OCI-LY1 (cell line): Measurements from ENCODE around the gene ZBTB47.
A peak's percentile ranks its signal among the peaks of the same experiment; 100 is the strongest.

Source experiments
- H2AFZ ChIP-seq: fragments of 200-600 bp; sonication (generic), shearing (Covaris generic); 2 replicates; pipeline ENCODE4 v1.6.0; 2014; ENCODE audit warnings: antibody characterized with exemption, mild to moderate bottlenecking, low read length
- H3F3A ChIP-seq: fragments of 200-600 bp; sonication (generic), shearing (Covaris generic); 2 replicates; pipeline ENCODE4 v1.6.0; 2014; ENCODE audit warnings: mild to moderate bottlenecking, antibody characterized with exemption, low read length, moderate library complexity; ENCODE audit not compliant: insufficient read depth
- H3K27ac ChIP-seq: fragments of 200-600 bp; sonication (generic); 2 replicates; pipeline ENCODE4 v1.5.1; 2014; ENCODE audit warnings: low read length, mixed run types, mild to moderate bottlenecking, low read depth; ENCODE audit not compliant: poor library complexity, severe bottlenecking
- H3K27me3 ChIP-seq: fragments of 200-600 bp; sonication (generic); 2 replicates; pipeline ENCODE4 v1.6.0; 2014; ENCODE audit warnings: antibody characterized with exemption, mild to moderate bottlenecking, low read length, moderate library complexity; ENCODE audit not compliant: insufficient read depth
- H3K36me3 ChIP-seq: fragments of 200-600 bp; sonication (generic); 2 replicates; pipeline ENCODE4 v1.6.1; 2014; ENCODE audit warnings: mild to moderate bottlenecking, antibody characterized with exemption, low read length, moderate library complexity, mixed read lengths; ENCODE audit not compliant: insufficient read depth
- H3K4me1 ChIP-seq: fragments of 200-600 bp; sonication (generic); 2 replicates; pipeline ENCODE4 v1.5.1; 2014; ENCODE audit warnings: mild to moderate bottlenecking, low read length, moderate library complexity; ENCODE audit not compliant: insufficient read depth, severe bottlenecking
- H3K4me2 ChIP-seq: fragments of 200-600 bp; sonication (generic), shearing (Covaris generic); 2 replicates; pipeline ENCODE4 v1.6.1; 2014; ENCODE audit warnings: low read length
- H3K4me3 ChIP-seq: fragments of 200-600 bp; sonication (generic); 2 replicates; pipeline ENCODE4 v1.5.1; 2014; ENCODE audit warnings: low read length, low read depth, mild to moderate bottlenecking, mixed read lengths; ENCODE audit not compliant: poor library complexity, severe bottlenecking
- H3K79me2 ChIP-seq: fragments of 200-600 bp; shearing (Covaris generic); 2 replicates; pipeline ENCODE4 v1.6.1; 2016; ENCODE audit warnings: mixed run types, low read length, mixed read lengths; ENCODE audit not compliant: insufficient read depth
- H3K9ac ChIP-seq: fragments of 200-600 bp; sonication (generic), shearing (Covaris generic); 2 replicates; pipeline ENCODE4 v1.6.1; 2014; ENCODE audit warnings: mild to moderate bottlenecking, low read length, mixed read lengths
- H3K9me2 ChIP-seq: fragments of 200-600 bp; sonication (generic), shearing (Covaris generic); 2 replicates; pipeline ENCODE4 v1.6.1; 2014; ENCODE audit warnings: low read depth, mild to moderate bottlenecking, low read length, mixed read lengths
- H3K9me3 ChIP-seq: fragments of 200-600 bp; shearing (Covaris generic); 2 replicates; pipeline ENCODE4 v1.6.1; 2014; ENCODE audit warnings: low read length, mixed read lengths
- H4K20me1 ChIP-seq: fragments of 200-600 bp; sonication (generic), shearing (Covaris generic); 2 replicates; pipeline ENCODE4 v1.6.0; 2016; ENCODE audit warnings: mild to moderate bottlenecking, low read length; ENCODE audit not compliant: insufficient read depth
- EZH2 ChIP-seq: fragments of 200-600 bp; sonication (generic), shearing (Covaris generic); IDR thresholded peaks from 2 replicates; pipeline ENCODE4 v1.8.0; 2017; ENCODE audit warnings: borderline replicate concordance, mixed run types, mild to moderate bottlenecking, antibody characterized with exemption, low read length, moderate library complexity, mixed read lengths
- TF ChIP-seq, protein P1 (sequence below): fragments of 200-600 bp; sonication (generic), shearing (Covaris generic); IDR thresholded peaks from 2 replicates; pipeline ENCODE4 v1.5.1; 2017; ENCODE audit warnings: mild to moderate bottlenecking, antibody characterized with exemption, low read length, moderate library complexity, mixed read lengths

The ZBTB47 gene

DNA sequence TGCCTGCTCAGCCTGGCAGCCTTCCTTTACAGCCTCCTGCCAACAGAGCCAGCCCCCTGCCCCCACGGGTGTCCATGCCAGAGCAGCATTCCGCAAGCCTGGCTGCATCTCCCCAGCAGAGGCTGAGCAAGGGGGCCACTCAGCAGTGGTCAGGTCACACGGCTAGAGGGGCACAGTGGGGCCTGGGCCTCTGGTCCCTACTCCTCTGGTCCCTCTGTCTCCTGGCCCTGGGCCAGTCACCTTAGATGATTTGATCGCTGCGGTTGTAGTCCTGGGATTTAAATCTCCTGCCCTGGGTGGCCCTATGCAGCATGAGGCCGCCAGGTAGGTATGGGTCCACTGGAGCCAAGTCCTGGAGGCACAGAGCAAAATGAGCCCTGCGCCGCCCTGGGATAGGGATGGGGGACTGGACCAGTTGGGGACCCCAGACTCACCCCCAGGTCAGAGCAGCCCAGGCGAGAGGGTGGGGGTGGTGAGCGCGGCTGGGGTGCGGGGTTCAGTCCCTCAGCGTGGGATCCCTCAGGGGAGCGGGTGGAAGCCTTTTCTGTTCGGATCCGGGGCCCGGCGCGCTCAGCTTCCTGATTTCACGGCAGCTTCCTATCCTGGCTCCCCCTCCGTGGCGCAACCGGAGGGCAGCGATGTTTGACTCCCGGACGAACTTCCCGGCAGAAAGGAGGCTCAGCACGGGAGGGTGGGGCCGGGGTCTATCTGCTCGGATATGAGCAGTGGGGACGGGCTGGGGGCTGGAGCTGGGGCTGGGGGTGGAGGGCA is at the start of gene ZBTB47:
Gene ZBTB47, plus strand, starts transcription at position 138 of the 771 bp plus-strand sequence. CDS start 4,659 bp downstream, outside the sequence.
- Histone ChIP-seq H4K20me1 (no peaks in the 10 kb centered on the region), H3K36me3 (peaks cover 5% of the 10 kb centered on the region; the same call in 1 of the 2 replicates), H3K9me3 (no peaks in the 10 kb centered on the region), H3K79me2 (no peaks in the 10 kb centered on the region), H3K27me3 (no peaks in the 10 kb centered on the region), H3K4me3 (no peak within 1 kb of the TSS), H3F3A (no peaks in the 10 kb centered on the region), H3K27ac (no peak within 1 kb of the TSS), H3K4me1 (peaks cover 3% of the 10 kb centered on the region), H2AFZ (no peak within 1 kb of the TSS), H3K9ac (no peak within 1 kb of the TSS), H3K4me2 (no peak within 1 kb of the TSS; the same call in 1 of the 2 replicates), H3K9me2 (no peaks in the 10 kb centered on the region)
- TF ChIP-seq EZH2: no peak
- TF ChIP-seq, protein P1, sequence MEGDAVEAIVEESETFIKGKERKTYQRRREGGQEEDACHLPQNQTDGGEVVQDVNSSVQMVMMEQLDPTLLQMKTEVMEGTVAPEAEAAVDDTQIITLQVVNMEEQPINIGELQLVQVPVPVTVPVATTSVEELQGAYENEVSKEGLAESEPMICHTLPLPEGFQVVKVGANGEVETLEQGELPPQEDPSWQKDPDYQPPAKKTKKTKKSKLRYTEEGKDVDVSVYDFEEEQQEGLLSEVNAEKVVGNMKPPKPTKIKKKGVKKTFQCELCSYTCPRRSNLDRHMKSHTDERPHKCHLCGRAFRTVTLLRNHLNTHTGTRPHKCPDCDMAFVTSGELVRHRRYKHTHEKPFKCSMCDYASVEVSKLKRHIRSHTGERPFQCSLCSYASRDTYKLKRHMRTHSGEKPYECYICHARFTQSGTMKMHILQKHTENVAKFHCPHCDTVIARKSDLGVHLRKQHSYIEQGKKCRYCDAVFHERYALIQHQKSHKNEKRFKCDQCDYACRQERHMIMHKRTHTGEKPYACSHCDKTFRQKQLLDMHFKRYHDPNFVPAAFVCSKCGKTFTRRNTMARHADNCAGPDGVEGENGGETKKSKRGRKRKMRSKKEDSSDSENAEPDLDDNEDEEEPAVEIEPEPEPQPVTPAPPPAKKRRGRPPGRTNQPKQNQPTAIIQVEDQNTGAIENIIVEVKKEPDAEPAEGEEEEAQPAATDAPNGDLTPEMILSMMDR: no peak

DNA sequence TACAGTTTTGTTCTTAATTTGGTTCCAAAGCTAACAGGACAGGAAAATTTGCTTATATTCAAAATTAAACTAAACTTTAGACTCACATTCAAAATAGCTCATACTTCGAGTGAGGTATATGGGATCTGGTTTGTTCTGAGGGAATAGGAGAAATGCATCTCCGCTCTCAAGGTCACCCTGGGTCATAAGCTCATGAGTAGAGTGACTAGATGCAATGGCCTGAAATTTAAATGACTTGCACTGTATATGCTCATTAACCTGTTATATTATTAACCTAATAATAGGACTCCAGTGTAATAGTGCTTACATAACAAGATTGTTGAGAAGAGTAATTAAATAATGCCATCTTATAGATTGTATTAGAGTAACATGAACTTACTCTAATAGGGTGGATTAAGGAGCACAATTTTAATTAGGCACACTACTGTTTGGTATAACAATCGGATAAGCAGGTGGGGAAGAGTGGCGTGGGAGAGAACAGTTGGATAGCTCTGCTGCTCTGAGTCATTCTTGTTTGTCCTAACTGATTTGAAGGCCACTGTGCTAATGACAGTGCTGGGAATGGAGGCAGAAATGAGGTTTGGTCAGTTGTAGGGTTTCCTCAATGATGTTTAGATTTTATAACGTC is 47.8 kb upstream of the ZBTB47 start:
- Histone ChIP-seq H3K4me2 (peak overlapping the region; percentile 9; the same call in 1 of the 2 replicates), H3K9me3 (0 out of 2 replicates have a peak, but pooled peaks cover 3% of the 10 kb centered on the region), H3K27ac (no peak overlapping the region), H2AFZ (no peak overlapping the region), H3K9ac (no peak overlapping the region), H3F3A (no peaks in the 10 kb centered on the region), H3K4me1 (peaks cover 39% of the 10 kb centered on the region), H3K79me2 (peaks cover 97% of the 10 kb centered on the region), H3K36me3 (peaks cover 64% of the 10 kb centered on the region), H3K9me2 (no peaks in the 10 kb centered on the region), H4K20me1 (no peaks in the 10 kb centered on the region), H3K27me3 (no peaks in the 10 kb centered on the region), H3K4me3 (no peak overlapping the region)
- TF ChIP-seq, protein P1: no peak
- no peak for TF ChIP-seq EZH2

DNA sequence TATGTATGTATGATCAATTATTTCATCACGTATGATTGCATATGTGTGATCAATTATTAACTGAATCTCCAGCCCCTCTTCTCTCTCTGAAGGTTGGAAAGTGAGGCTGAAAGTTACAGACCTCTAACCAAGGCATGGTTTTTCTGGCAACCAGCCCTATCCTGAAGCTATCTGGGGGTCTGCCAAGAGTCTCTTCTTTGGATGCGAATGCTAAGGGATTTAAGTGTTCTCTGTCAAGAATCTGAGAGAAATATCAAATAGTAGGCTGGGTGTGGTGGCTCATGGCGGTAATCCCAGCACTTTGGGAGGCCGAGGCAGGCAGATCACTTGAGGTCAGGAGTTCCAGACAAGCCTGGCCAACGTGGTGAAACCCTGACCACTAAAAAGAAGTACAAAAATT is 44.9 kb upstream of the ZBTB47 start:
- Histone ChIP-seq H3K27ac (no peak overlapping the region), H3K9ac (no peak overlapping the region), H4K20me1 (no peaks in the 10 kb centered on the region), H3K9me2 (no peaks in the 10 kb centered on the region), H3K4me1 (peaks cover 58% of the 10 kb centered on the region), H3K4me3 (no peak overlapping the region), H3K4me2 (no peak overlapping the region), H2AFZ (no peak overlapping the region), H3K9me3 (0 out of 2 replicates have a peak, but pooled peaks cover 3% of the 10 kb centered on the region), H3K36me3 (peaks cover 52% of the 10 kb centered on the region), H3K79me2 (peaks cover 100% of the 10 kb centered on the region), H3F3A (no peaks in the 10 kb centered on the region), H3K27me3 (no peaks in the 10 kb centered on the region)
- no peak for TF ChIP-seq EZH2
- TF ChIP-seq, protein P1: no peak
